OCI-LY7 (cell line): Measurements from ENCODE around the gene METTL21A.

Experiments used
- EZH2phosphoT487 ChIP-seq: fragments of 200-600 bp; sonication (generic); IDR thresholded peaks from 2 replicates; pipeline ENCODE4 v1.6.1; 2018; ENCODE audit warnings: low read depth, borderline replicate concordance, mild to moderate bottlenecking, mixed run types, antibody characterized with exemption, low read length, moderate library complexity, mixed read lengths
- TF ChIP-seq, protein P1 (sequence below): fragments of 200-600 bp; sonication (generic); conservative IDR thresholded peaks from 2 replicates; pipeline ENCODE4 v1.5.1; 2014; ENCODE audit warnings: mild to moderate bottlenecking, antibody characterized with exemption, low read length, moderate library complexity, mixed read lengths

DNA sequence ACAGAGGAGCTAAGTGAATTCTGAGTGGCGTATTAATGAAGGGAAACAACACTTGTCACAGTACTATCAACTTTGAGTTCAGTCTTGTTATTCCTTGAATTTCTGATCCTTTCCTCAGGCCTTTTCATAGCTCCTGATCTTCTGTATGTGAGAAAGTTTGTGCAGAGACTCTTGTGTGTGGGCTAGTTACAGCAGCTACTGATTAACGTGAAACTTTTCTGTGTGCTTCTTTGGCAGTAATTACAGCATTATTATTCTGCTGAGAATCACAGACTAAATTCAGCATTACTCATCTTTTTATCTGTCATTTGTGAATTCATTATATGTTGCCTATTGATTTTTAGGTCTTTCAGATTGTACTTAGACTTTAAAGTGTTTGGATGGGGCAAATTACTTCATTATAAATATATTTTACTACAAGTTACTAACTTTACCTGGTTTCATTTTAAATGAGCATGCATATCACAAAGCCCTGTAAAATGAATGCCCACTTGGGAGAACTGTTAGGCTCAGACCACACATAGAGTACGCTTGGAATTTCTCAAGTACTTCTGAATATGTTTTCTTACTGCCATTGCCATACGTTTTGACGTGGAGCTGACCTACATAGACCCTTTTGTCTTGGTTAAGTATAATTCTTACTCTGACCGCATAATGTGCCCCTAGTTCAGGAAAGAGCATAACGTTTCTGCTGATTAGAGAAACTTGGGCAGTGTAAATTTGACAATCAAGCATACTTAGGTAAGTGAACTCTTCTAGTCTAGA, 59.3 kb downstream of the METTL21A start:
- TF ChIP-seq, protein P1, sequence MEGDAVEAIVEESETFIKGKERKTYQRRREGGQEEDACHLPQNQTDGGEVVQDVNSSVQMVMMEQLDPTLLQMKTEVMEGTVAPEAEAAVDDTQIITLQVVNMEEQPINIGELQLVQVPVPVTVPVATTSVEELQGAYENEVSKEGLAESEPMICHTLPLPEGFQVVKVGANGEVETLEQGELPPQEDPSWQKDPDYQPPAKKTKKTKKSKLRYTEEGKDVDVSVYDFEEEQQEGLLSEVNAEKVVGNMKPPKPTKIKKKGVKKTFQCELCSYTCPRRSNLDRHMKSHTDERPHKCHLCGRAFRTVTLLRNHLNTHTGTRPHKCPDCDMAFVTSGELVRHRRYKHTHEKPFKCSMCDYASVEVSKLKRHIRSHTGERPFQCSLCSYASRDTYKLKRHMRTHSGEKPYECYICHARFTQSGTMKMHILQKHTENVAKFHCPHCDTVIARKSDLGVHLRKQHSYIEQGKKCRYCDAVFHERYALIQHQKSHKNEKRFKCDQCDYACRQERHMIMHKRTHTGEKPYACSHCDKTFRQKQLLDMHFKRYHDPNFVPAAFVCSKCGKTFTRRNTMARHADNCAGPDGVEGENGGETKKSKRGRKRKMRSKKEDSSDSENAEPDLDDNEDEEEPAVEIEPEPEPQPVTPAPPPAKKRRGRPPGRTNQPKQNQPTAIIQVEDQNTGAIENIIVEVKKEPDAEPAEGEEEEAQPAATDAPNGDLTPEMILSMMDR = no peak
- no peak for TF ChIP-seq EZH2phosphoT487
